ENCODE results near the gene C1orf21.

DNA sequence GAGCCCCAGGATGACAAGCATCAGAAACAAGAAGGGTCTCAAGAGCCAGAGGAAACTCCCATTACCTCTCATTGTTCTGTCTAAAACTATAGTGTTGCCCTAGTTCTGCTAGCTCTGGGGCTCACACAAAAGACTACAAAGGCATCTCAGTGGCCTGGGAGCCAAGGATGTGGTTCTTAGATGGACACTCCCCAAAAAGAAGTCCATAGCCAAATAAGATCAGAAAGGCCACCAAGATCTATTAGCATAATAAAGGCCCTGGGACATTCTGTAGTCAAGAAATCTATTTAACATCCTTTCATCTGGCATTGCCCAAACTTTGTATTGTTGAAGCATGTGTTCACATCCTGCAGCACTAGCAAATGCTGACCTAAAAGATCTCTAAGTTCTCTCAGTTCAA is 268.4 kb downstream of the C1orf21 start:
- TF ChIP-seq, protein P1, sequence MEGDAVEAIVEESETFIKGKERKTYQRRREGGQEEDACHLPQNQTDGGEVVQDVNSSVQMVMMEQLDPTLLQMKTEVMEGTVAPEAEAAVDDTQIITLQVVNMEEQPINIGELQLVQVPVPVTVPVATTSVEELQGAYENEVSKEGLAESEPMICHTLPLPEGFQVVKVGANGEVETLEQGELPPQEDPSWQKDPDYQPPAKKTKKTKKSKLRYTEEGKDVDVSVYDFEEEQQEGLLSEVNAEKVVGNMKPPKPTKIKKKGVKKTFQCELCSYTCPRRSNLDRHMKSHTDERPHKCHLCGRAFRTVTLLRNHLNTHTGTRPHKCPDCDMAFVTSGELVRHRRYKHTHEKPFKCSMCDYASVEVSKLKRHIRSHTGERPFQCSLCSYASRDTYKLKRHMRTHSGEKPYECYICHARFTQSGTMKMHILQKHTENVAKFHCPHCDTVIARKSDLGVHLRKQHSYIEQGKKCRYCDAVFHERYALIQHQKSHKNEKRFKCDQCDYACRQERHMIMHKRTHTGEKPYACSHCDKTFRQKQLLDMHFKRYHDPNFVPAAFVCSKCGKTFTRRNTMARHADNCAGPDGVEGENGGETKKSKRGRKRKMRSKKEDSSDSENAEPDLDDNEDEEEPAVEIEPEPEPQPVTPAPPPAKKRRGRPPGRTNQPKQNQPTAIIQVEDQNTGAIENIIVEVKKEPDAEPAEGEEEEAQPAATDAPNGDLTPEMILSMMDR (conservative IDR thresholded peaks at IDR 0.05; ENCODE audit: low read length): no peak
- no peak for TF ChIP-seq EZH2phosphoT487 (IDR thresholded peaks at IDR 0.05; ENCODE audit: borderline replicate concordance)
